B cell (primary cell): Measurements from ENCODE around the gene NRG2. TPM values are rescaled to one million over a fixed set of nuclear protein-coding genes. Genes with fewer than 3 reads are reported as not detected.

ENCODE experiments used
- ATAC-seq: fragments of 200-7000 bp; cut with Tn5 transposase; one replicate; pipeline ENCODE4 v1.10.0; 2021; ENCODE audit warnings: low read depth, mild to moderate bottlenecking, moderate number of reproducible peaks, moderate library complexity
- CTCF ChIA-PET: fragments of 350-600 bp; sonication (Branson Sonifier 250); formaldehyde crosslinking; loops from one replicate; lab custom pipeline; 2021; ENCODE audit warnings: antibody characterized with exemption, inconsistent platforms; lab: Charles Lee
- POLR2A ChIA-PET: fragments of 350-600 bp; sonication (Branson Sonifier 250); formaldehyde crosslinking; loops from one replicate; lab custom pipeline; 2021; ENCODE audit warnings: antibody characterized with exemption; lab: Charles Lee
- DNase-seq: peaks from one replicate; pipeline ENCODE4 v3.0.0; 2013
- H2AFZ ChIP-seq: 2 replicates; pipeline ENCODE4 v1.6.1; 2012; ENCODE audit warnings: mild to moderate bottlenecking, low read depth, low read length; ENCODE audit not compliant: insufficient read depth, poor library complexity, severe bottlenecking
- H3K27ac ChIP-seq, 2 donors: 1 replicate in 1 of 2; 2 replicates in 1 of 2; pipeline ENCODE4 v1.5.1; 2012 to 2013; ENCODE audit warnings: low read length in 2 of 2, mild to moderate bottlenecking in 2 of 2, moderate library complexity in 1 of 2
- H3K27me3 ChIP-seq, 4 experiments: fragments of 200-600 bp in 1 of 4; sonication (generic) in 1 of 4; replicated peaks in 1 of 4; 1 replicate in 2 of 4; 2 replicates in 2 of 4; pipeline versions ENCODE4 v1.6.1 to v1.7.0; 2013 to 2016; ENCODE audit warnings: low read length in 3 of 4, mild to moderate bottlenecking in 2 of 4, mixed read lengths in 1 of 4, moderate library complexity in 1 of 4; ENCODE audit not compliant: insufficient read depth in 4 of 4, control insufficient read depth in 3 of 4; ENCODE audit errors: control extremely low read depth in 1 of 4
- H3K36me3 ChIP-seq, 2 experiments: replicated peaks in 1 of 2; 1 replicate in 1 of 2; 2 replicates in 1 of 2; pipeline versions ENCODE4 v1.6.1 to v1.7.1; 2013; ENCODE audit warnings: low read length in 1 of 2; ENCODE audit not compliant: insufficient read depth in 2 of 2, control insufficient read depth in 1 of 2; ENCODE audit errors: control extremely low read depth in 1 of 2, extremely low read depth in 1 of 2
- H3K4me1 ChIP-seq, 2 donors: fragments of 200-600 bp in 1 of 2; sonication (generic) in 1 of 2; 1 replicate in 1 of 2; 2 replicates in 1 of 2; pipeline versions ENCODE4 v1.5.1 to v1.6.1; 2013 to 2017; ENCODE audit warnings: low read length in 2 of 2; ENCODE audit not compliant: control insufficient read depth in 2 of 2, insufficient read depth in 2 of 2
- H3K4me2 ChIP-seq: replicated peaks from 2 replicates; pipeline ENCODE3; 2012; ENCODE audit warnings: mild to moderate bottlenecking, low read depth, low read length; ENCODE audit not compliant: poor library complexity, severe bottlenecking
- H3K4me3 ChIP-seq, 5 experiments: fragments of 200-600 bp in 1 of 5; sonication (generic) in 1 of 5; 1 replicate in 3 of 5; 2 replicates in 2 of 5; pipeline versions ENCODE4 v1.5.1 to v1.7.0; 2011 to 2016; ENCODE audit warnings: low read length in 4 of 5, mild to moderate bottlenecking in 4 of 5, low read depth in 2 of 5, control low read depth in 1 of 5, moderate library complexity in 1 of 5; ENCODE audit not compliant: insufficient read depth in 1 of 5; ENCODE audit errors: control extremely low read depth in 1 of 5, extremely low read depth in 1 of 5
- H3K79me2 ChIP-seq: fragments of 200-600 bp; sonication (generic); one replicate; pipeline ENCODE4 v1.6.0; 2016; ENCODE audit warnings: low read length; ENCODE audit not compliant: control insufficient read depth, insufficient read depth
- H3K9ac ChIP-seq: fragments of 200-600 bp; sonication (generic); 2 replicates; pipeline ENCODE4 v1.6.1; 2017; ENCODE audit warnings: mild to moderate bottlenecking, low read length, moderate library complexity
- H3K9me3 ChIP-seq, 3 donors: one replicate each; pipeline versions ENCODE4 v1.6.1 to v1.7.1; 2013; ENCODE audit warnings: low read length in 2 of 3; ENCODE audit not compliant: control insufficient read depth in 2 of 3, insufficient read depth in 1 of 3; ENCODE audit errors: control extremely low read depth in 1 of 3
- H4K20me1 ChIP-seq: 2 replicates; pipeline ENCODE4 v1.6.0; 2012; ENCODE audit warnings: mild to moderate bottlenecking, low read length; ENCODE audit not compliant: insufficient read depth, control insufficient read depth, poor library complexity, severe bottlenecking
- H3K27ac Mint-ChIP-seq: one replicate; pipeline ENCODE4 v1.8.0; 2021; ENCODE audit warnings: mixed read lengths
- H3K27me3 Mint-ChIP-seq: one replicate; pipeline ENCODE4 v1.8.0; 2021; ENCODE audit warnings: mixed read lengths
- H3K4me1 Mint-ChIP-seq: one replicate; pipeline ENCODE4 v1.8.0; 2021; ENCODE audit warnings: mixed read lengths
- H3K4me3 Mint-ChIP-seq: one replicate; pipeline ENCODE4 v1.8.0; 2021; ENCODE audit warnings: mixed read lengths
- H3K9me3 Mint-ChIP-seq: one replicate; pipeline ENCODE4 v1.8.0; 2022; ENCODE audit warnings: mixed read lengths; ENCODE audit not compliant: insufficient read depth
- CTCF ChIP-seq: fragments of 200-600 bp; IDR thresholded peaks from one replicate; pipeline ENCODE4 v1.8.0; 2022; ENCODE audit warnings: antibody characterized with exemption, mild to moderate bottlenecking
- EZH2 ChIP-seq: IDR thresholded peaks from 2 replicates; pipeline ENCODE4 v1.6.1; 2012; ENCODE audit warnings: borderline replicate concordance, low read depth, mild to moderate bottlenecking, moderate library complexity, low read length; ENCODE audit not compliant: insufficient read depth, poor library complexity, severe bottlenecking
- WGBS: methylation state at CpG from one replicate; pipeline ENCODE4 v1.1.5; 2013; ENCODE audit warnings: missing lambda C conversion rate; ENCODE audit not compliant: insufficient coverage; 5-methylcytosine and 5-hydroxymethylcytosine counted together
- intact Hi-C: fragments of 100-400 bp; cut with micrococcal nuclease; formaldehyde crosslinking; loops from one replicate; pipeline ENCODE4 v1.10.0; 2022
- polyA plus RNA-seq: library from polyadenylated mRNA; depleted of rRNA; stranded (reverse); fragments of >200 nt; gene quantifications from 2 replicates; pipeline ENCODE4 v1.2.3, GENCODE V29; 2012
- total RNA-seq, 2 donors: library from RNA; stranded (reverse); fragments of 120-200 nt in 1 of 2; gene quantifications; 1 replicate in 1 of 2; 2 replicates in 1 of 2; pipeline versions ENCODE4 v1.2.3 to v1.2.4, GENCODE V29; 2013 to 2022

Gene NRG2
- total and polyA plus RNA-seq, 2 donors (not counting 1 experiment from before 2014, with no cell fraction given): 0.13 to 0.15 TPM

- TF ChIP-seq EZH2 (no peak), CTCF (no peak)
- Histone ChIP-seq H3K4me2 (no peak overlapping the region), H3K4me3 (no peak overlapping the region), H2AFZ (no peak overlapping the region), H3K4me1 (no peaks in the 10 kb centered on the region), H3K36me3 (no peaks in the 10 kb centered on the region), H3K9ac (no peak overlapping the region), H4K20me1 (no peaks in the 10 kb centered on the region), H3K27ac (no peak overlapping the region), H3K27me3 (peaks cover 0 to 28% (median 18%) of the 10 kb centered on the region in 4 experiments), H3K79me2 (no peaks in the 10 kb centered on the region), H3K9me3 (no peaks in the 10 kb centered on the region)
- Mint-ChIP-seq H3K9me3 (no peaks in the 10 kb centered on the region), H3K27me3 (peaks cover 18% of the 10 kb centered on the region), H3K4me3 (no peak overlapping the region), H3K27ac (no peak overlapping the region), H3K4me1 (no peaks in the 10 kb centered on the region)
- ChIA-PET CTCF (no interaction called here), POLR2A (no interaction called here)
- DNase-seq (no peak), ATAC-seq (no peak)
- intact Hi-C loops: no loop called here
- 73% methylated on average over 1 of the region's 1 CpG for WGBS
Measured at GRCh38 chr5:140012443-140012842, 30.7 kb downstream of the NRG2 start.

GRCh38 chr5:140011297-140011802 lies 31.7 kb downstream of the NRG2 start:
- H3K9ac ChIP-seq: no peak overlapping the region
- no peaks in the 10 kb centered on the region for H3K36me3 ChIP-seq
- CTCF ChIA-PET: no interaction called here
- no peak overlapping the region for H2AFZ ChIP-seq
- peaks cover 28% of the 10 kb centered on the region for H3K27me3 Mint-ChIP-seq
- H3K4me1 Mint-ChIP-seq: no peaks in the 10 kb centered on the region
- no peaks in the 10 kb centered on the region for H3K9me3 ChIP-seq
- H4K20me1 ChIP-seq: no peaks in the 10 kb centered on the region
- POLR2A ChIA-PET: no interaction called here
- DNase-seq (no peak), ATAC-seq (no peak)
- intact Hi-C loops: no loop called here
- H3K9me3 Mint-ChIP-seq: no peaks in the 10 kb centered on the region
- peaks cover 0 to 33% (median 20%) of the 10 kb centered on the region in 4 experiments for H3K27me3 ChIP-seq
- no peak overlapping the region for H3K4me2 ChIP-seq
- H3K27ac Mint-ChIP-seq: no peak overlapping the region
- WGBS: 80% methylated on average over 1 of the region's 3 CpGs
- no peaks in the 10 kb centered on the region for H3K4me1 ChIP-seq
- TF ChIP-seq CTCF (no peak), EZH2 (no peak)
- H3K27ac ChIP-seq: no peak overlapping the region
- no peak overlapping the region for H3K4me3 Mint-ChIP-seq
- no peak overlapping the region for H3K4me3 ChIP-seq
- H3K79me2 ChIP-seq: no peaks in the 10 kb centered on the region
